Kidney (tissue), 14 donors: ENCODE measurements around the gene LRP1. TPM values are rescaled to one million over a fixed set of nuclear protein-coding genes. Genes with fewer than 3 reads are reported as not detected.

Experiments used
- DNase-seq, 5 donors: peaks; one replicate each; pipeline ENCODE4 v3.0.0-alpha.2; 2013 to 2020
- FAIRE-seq: peaks from 2 replicates; lab custom pipeline; 2012; peaks lifted over from hg19 to GRCh38; lab: Jason Lieb, UNC
- H3K27ac ChIP-seq, 2 donors: one replicate each; pipeline ENCODE4 v1.7.0; 2013; ENCODE audit warnings: low read depth in 2 of 2, low read length in 2 of 2, inconsistent platforms in 1 of 2
- H3K27me3 ChIP-seq: one replicate; pipeline ENCODE4 v1.7.1; 2013; ENCODE audit warnings: low read length, inconsistent platforms; ENCODE audit not compliant: control insufficient read depth, insufficient read depth
- H3K36me3 ChIP-seq, 3 donors: one replicate each; pipeline versions ENCODE4 v1.7.0 to v1.7.1; 2013; ENCODE audit warnings: low read length in 3 of 3, control low read depth in 1 of 3, inconsistent platforms in 1 of 3; ENCODE audit not compliant: insufficient read depth in 3 of 3, control insufficient read depth in 2 of 3
- H3K4me1 ChIP-seq, 3 donors: one replicate each; pipeline versions ENCODE4 v1.7.0 to v1.7.1; 2013; ENCODE audit warnings: low read length in 3 of 3, inconsistent platforms in 1 of 3, low read depth in 1 of 3; ENCODE audit not compliant: control insufficient read depth in 2 of 3, insufficient read depth in 2 of 3
- H3K4me3 ChIP-seq, 3 donors: one replicate each; pipeline versions ENCODE4 v1.7.0 to v1.8.1; 2013; ENCODE audit warnings: low read length in 3 of 3, control low read depth in 1 of 3, inconsistent platforms in 1 of 3
- H3K9ac ChIP-seq, 3 donors: one replicate each; pipeline versions ENCODE4 v1.7.0 to v1.7.1; 2013; ENCODE audit warnings: low read length in 3 of 3, control low read depth in 1 of 3, inconsistent platforms in 1 of 3
- H3K9me3 ChIP-seq, 3 donors: one replicate each; pipeline versions ENCODE4 v1.7.0 to v1.7.1; 2013; ENCODE audit warnings: low read length in 3 of 3, control low read depth in 1 of 3, inconsistent platforms in 1 of 3; ENCODE audit not compliant: control insufficient read depth in 2 of 3, insufficient read depth in 1 of 3
- CTCF ChIP-seq: IDR thresholded peaks from 3 replicates; pipeline ENCODE4 v1.5.1; 2012; ENCODE audit warnings: mild to moderate bottlenecking, moderate library complexity, borderline replicate concordance; ENCODE audit not compliant: insufficient read depth; ENCODE audit errors: extremely low read depth
- intact Hi-C: fragments of 100-400 bp; cut with DNase I; formaldehyde crosslinking; loops from one replicate; pipeline ENCODE4 v1.11.1; 2022
- polyA plus RNA-seq: library from polyadenylated mRNA; stranded (reverse); fragments of 350-450 nt; fragmentation: Illumina TruSeq; extraction: RNeasy Lipid Tissue Mini Kit (QIAGEN cat#74804); gene quantifications from one replicate; pipeline ENCODE4 v1.2.3, GENCODE V29; 2014; ENCODE audit warnings: low read depth, low replicate concordance; ENCODE audit not compliant: insufficient read depth
- total RNA-seq: library from RNA; stranded (reverse); fragmentation: NEBNext Ultra II Directional; extraction: Animal tissue kit (Norgen Biotek cat#: 25700); gene quantifications from one replicate; pipeline ENCODE4 v1.2.1, GENCODE V29; 2021
- donor health status: control.
- donor health status: control.
- donor health status: control.
- donor health status: control.
- donor health status: control.
- donor health status: DM: yes; HTN: yes; CAD: no.
- donor health status: Normal renal cell carcinoma (clear cell type).

Gene LRP1
- total and polyA plus RNA-seq, 2 donors from 2014 or later = 18.7 to 121 TPM

GRCh38 chr12:57244312-57244696 lies 116.0 kb downstream of the LRP1 start:
- no peak for TF ChIP-seq CTCF
- no peak overlapping the region for H3K9ac ChIP-seq
- H3K36me3 ChIP-seq = no peaks in the 10 kb centered on the region
- H3K9me3 ChIP-seq = no peaks in the 10 kb centered on the region
- FAIRE-seq (no peak), DNase-seq (peak in 1 of 5 donors; percentile 53)
- H3K27ac ChIP-seq = no peak overlapping the region
- intact Hi-C loops = no loop called here
- H3K27me3 ChIP-seq = peaks cover 21% of the 10 kb centered on the region
- peaks cover 3 to 28% (median 4%) of the 10 kb centered on the region in 3 donors for H3K4me1 ChIP-seq
- no peak overlapping the region for H3K4me3 ChIP-seq

- FAIRE-seq = no peak
- Histone ChIP-seq H3K4me1 (peaks cover 0 to 11% (median 0%) of the 10 kb centered on the region in 3 donors), H3K9me3 (no peaks in the 10 kb centered on the region), H3K36me3 (no peaks in the 10 kb centered on the region), H3K9ac (no peak overlapping the region), H3K4me3 (no peak overlapping the region), H3K27me3 (peaks cover 2% of the 10 kb centered on the region), H3K27ac (no peak overlapping the region)
- intact Hi-C loops = no loop called here
- no peak for DNase-seq
- no peak for TF ChIP-seq CTCF
These were observed 118.8 kb downstream of the LRP1 start for GRCh38 chr12:57247041-57247440.

GRCh38 chr12:57248934-57249742 lies 120.9 kb downstream of the LRP1 start:
- H3K4me3 ChIP-seq = no peak overlapping the region
- DNase-seq (no peak), FAIRE-seq (no peak)
- H3K4me1 ChIP-seq = no peaks in the 10 kb centered on the region
- no peak overlapping the region for H3K27ac ChIP-seq
- H3K9ac ChIP-seq = no peak overlapping the region
- no peaks in the 10 kb centered on the region for H3K27me3 ChIP-seq
- no peaks in the 10 kb centered on the region for H3K36me3 ChIP-seq
- intact Hi-C loops = no loop called here
- no peak for TF ChIP-seq CTCF
- no peaks in the 10 kb centered on the region for H3K9me3 ChIP-seq
